ENCODE data around the gene PLEKHA4.

DNA sequence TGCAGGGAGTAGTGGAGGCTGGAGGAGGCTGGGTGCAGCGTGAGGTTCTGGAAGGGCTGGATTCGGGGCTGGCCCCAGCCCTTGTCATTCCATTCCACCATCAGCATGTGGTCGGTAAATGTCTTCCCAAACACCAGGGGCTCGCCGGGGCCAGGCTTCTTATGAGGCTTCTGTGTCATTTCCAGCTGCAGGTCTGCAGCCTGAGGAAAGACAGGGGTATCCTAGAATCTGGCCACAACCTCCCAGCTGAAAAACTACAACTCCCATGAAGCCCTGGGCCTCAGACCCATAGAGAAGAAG, 61.9 kb downstream of the PLEKHA4 start:
- TF ChIP-seq, protein P1, sequence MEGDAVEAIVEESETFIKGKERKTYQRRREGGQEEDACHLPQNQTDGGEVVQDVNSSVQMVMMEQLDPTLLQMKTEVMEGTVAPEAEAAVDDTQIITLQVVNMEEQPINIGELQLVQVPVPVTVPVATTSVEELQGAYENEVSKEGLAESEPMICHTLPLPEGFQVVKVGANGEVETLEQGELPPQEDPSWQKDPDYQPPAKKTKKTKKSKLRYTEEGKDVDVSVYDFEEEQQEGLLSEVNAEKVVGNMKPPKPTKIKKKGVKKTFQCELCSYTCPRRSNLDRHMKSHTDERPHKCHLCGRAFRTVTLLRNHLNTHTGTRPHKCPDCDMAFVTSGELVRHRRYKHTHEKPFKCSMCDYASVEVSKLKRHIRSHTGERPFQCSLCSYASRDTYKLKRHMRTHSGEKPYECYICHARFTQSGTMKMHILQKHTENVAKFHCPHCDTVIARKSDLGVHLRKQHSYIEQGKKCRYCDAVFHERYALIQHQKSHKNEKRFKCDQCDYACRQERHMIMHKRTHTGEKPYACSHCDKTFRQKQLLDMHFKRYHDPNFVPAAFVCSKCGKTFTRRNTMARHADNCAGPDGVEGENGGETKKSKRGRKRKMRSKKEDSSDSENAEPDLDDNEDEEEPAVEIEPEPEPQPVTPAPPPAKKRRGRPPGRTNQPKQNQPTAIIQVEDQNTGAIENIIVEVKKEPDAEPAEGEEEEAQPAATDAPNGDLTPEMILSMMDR (IDR thresholded peaks at IDR 0.05): no peak
- no peak for TF ChIP-seq POLR2AphosphoS5 (IDR thresholded peaks at IDR 0.05)
